DOHH2 (cell line): ENCODE results near the gene ALG1.

Source experiments
- H3F3A ChIP-seq: fragments of 200-600 bp; sonication (generic), shearing (Covaris generic); 2 replicates; pipeline ENCODE4 v1.6.0; 2016; ENCODE audit warnings: antibody characterized with exemption, mild to moderate bottlenecking; ENCODE audit not compliant: control insufficient read depth, insufficient read depth
- H3K27ac ChIP-seq: fragments of 200-600 bp; sonication (generic); 2 replicates; pipeline ENCODE4 v1.5.1; 2014; ENCODE audit warnings: low read depth, mild to moderate bottlenecking, low read length, moderate library complexity
- H3K27me3 ChIP-seq: fragments of 200-600 bp; sonication (generic); 2 replicates; pipeline ENCODE4 v1.6.1; 2014; ENCODE audit warnings: mild to moderate bottlenecking, low read length, mixed read lengths; ENCODE audit not compliant: control insufficient read depth
- H3K36me3 ChIP-seq: fragments of 200-600 bp; sonication (generic); 2 replicates; pipeline ENCODE4 v1.6.1; 2014; ENCODE audit warnings: mild to moderate bottlenecking, low read length, moderate library complexity, mixed read lengths; ENCODE audit not compliant: control insufficient read depth
- H3K4me1 ChIP-seq: fragments of 200-600 bp; sonication (generic); 2 replicates; pipeline ENCODE4 v1.6.1; 2014; ENCODE audit warnings: mild to moderate bottlenecking, low read length, mixed read lengths; ENCODE audit not compliant: control insufficient read depth
- H3K4me2 ChIP-seq: fragments of 200-600 bp; sonication (generic); 2 replicates; pipeline ENCODE4 v1.6.0; 2014; ENCODE audit warnings: mild to moderate bottlenecking, low read length, moderate library complexity
- H3K4me3 ChIP-seq: fragments of 200-600 bp; sonication (generic); 2 replicates; pipeline ENCODE4 v1.5.1; 2014; ENCODE audit warnings: mild to moderate bottlenecking, low read length, mixed read lengths
- H3K79me2 ChIP-seq: fragments of 200-600 bp; sonication (generic); 2 replicates; pipeline ENCODE4 v1.6.1; 2014; ENCODE audit warnings: mild to moderate bottlenecking, low read length, mixed read lengths; ENCODE audit not compliant: control insufficient read depth
- H3K9me2 ChIP-seq: fragments of 200-600 bp; sonication (generic); replicated peaks from 2 replicates; pipeline ENCODE4 v1.6.1; 2014; ENCODE audit warnings: mild to moderate bottlenecking, low read length, mixed read lengths; ENCODE audit not compliant: control insufficient read depth
- H3K9me3 ChIP-seq: fragments of 200-600 bp; sonication (generic); 2 replicates; pipeline ENCODE4 v1.6.1; 2014; ENCODE audit warnings: antibody characterized with exemption, low read length, mixed read lengths; ENCODE audit not compliant: control insufficient read depth, insufficient read depth
- H4K20me1 ChIP-seq: fragments of 200-600 bp; sonication (generic); 2 replicates; pipeline ENCODE4 v1.6.0; 2014; ENCODE audit warnings: low read depth, mild to moderate bottlenecking, antibody characterized with exemption, low read length, moderate library complexity; ENCODE audit not compliant: control insufficient read depth, insufficient read depth
- EZH2phosphoT487 ChIP-seq: fragments of 200-600 bp; sonication (generic); IDR thresholded peaks from 2 replicates; pipeline ENCODE4 v1.6.1; 2017; ENCODE audit warnings: borderline replicate concordance, mild to moderate bottlenecking, antibody characterized with exemption, low read length, moderate library complexity, mixed read lengths
- TF ChIP-seq, protein P1 (sequence below): fragments of 200-600 bp; sonication (generic); IDR thresholded peaks from one replicate; pipeline ENCODE4 v1.5.1; 2014; ENCODE audit warnings: antibody characterized with exemption, mild to moderate bottlenecking, low read depth, low read length; ENCODE audit not compliant: poor library complexity, severe bottlenecking

ALG1 gene

DNA sequence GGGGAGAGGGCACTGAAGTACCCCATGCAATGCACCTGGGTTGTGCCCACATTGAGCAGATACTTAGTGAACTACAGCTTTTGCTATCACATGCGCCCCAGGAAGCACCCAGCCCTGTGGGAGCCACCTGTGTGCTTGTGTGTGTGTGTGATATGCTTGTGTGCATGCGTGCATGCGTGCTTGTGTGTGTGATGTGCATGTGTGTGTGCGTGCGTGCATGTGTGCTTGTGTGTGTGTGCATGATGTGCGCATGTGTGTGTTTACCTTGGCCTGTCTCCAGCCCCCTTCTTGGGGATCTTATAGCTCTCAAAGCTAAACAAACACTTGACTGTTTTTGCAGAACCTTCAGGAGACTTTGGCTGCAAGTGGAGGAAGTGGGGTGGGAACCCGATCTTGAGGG lies 6.7 kb upstream of the ALG1 start:
- H3K27me3 ChIP-seq = peaks cover 11% of the 10 kb centered on the region; the same call in 1 of the 2 replicates
- H3F3A ChIP-seq = no peaks in the 10 kb centered on the region
- TF ChIP-seq, protein P1, sequence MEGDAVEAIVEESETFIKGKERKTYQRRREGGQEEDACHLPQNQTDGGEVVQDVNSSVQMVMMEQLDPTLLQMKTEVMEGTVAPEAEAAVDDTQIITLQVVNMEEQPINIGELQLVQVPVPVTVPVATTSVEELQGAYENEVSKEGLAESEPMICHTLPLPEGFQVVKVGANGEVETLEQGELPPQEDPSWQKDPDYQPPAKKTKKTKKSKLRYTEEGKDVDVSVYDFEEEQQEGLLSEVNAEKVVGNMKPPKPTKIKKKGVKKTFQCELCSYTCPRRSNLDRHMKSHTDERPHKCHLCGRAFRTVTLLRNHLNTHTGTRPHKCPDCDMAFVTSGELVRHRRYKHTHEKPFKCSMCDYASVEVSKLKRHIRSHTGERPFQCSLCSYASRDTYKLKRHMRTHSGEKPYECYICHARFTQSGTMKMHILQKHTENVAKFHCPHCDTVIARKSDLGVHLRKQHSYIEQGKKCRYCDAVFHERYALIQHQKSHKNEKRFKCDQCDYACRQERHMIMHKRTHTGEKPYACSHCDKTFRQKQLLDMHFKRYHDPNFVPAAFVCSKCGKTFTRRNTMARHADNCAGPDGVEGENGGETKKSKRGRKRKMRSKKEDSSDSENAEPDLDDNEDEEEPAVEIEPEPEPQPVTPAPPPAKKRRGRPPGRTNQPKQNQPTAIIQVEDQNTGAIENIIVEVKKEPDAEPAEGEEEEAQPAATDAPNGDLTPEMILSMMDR = no peak
- TF ChIP-seq EZH2phosphoT487 = no peak
- H3K4me3 ChIP-seq = no peak overlapping the region
- H3K9me3 ChIP-seq = no peaks in the 10 kb centered on the region
- no peak overlapping the region for H3K4me2 ChIP-seq
- H3K79me2 ChIP-seq = no peaks in the 10 kb centered on the region
- no peaks in the 10 kb centered on the region for H3K4me1 ChIP-seq
- no peaks in the 10 kb centered on the region for H3K9me2 ChIP-seq
- no peak overlapping the region for H3K27ac ChIP-seq
- H3K36me3 ChIP-seq = no peaks in the 10 kb centered on the region
- H4K20me1 ChIP-seq = no peaks in the 10 kb centered on the region

DNA sequence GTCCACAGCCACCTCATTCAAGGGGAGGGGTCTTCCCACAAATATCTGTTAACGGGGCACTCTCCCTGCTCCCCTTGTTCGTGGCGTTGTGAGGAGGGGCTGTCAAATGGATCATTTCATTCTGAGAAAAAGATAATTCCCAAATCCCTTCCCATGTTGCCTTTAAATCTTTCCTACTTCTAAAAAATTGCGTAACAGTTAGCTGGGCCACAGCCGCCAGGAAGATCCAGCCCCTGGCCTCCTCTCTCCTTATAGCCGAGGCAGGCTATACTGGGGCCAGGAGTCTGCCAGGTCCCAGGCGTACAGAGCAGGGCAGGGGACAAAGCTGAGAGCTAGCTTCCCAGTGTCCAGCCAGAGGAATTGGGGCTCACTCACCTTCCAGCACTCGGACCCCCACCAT lies 6.3 kb upstream of the ALG1 start:
- Histone ChIP-seq H3K27ac (no peak overlapping the region), H3K9me2 (no peaks in the 10 kb centered on the region), H3K4me1 (no peaks in the 10 kb centered on the region), H3K36me3 (no peaks in the 10 kb centered on the region), H3F3A (no peaks in the 10 kb centered on the region), H3K4me3 (no peak overlapping the region), H4K20me1 (no peaks in the 10 kb centered on the region), H3K9me3 (no peaks in the 10 kb centered on the region), H3K4me2 (no peak overlapping the region), H3K79me2 (no peaks in the 10 kb centered on the region), H3K27me3 (peaks cover 11% of the 10 kb centered on the region; the same call in 1 of the 2 replicates)
- TF ChIP-seq, protein P1 = no peak
- no peak for TF ChIP-seq EZH2phosphoT487

DNA sequence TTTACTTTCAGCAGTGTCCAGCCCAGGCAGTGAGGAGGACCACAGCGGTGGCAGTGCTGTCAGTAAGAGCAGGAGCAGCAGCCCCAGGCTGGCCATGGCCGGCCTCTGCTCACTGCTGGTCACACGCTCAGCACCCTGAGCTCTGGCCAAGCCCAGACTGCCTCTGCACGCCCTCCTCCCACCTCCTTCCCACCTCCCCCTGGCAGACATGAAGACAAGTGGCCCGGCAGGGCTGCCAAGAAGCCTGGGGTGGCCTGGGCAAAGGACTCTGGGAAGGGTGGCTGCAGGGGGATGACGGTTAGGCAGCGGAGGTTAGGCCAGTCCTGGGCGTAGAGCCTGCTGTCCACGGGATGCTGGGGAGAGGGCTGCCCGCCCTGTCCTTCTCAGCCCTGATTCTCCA lies 5.8 kb upstream of the ALG1 start, which contains the start of gene C16orf89:
C16orf89 (minus strand) TSS at position 144 of the 400 bp plus-strand sequence; CDS start at position 96, 48 bp downstream.
- Histone ChIP-seq H3K79me2 (no peaks in the 10 kb centered on the region), H3F3A (no peaks in the 10 kb centered on the region), H3K4me3 (no peak within 1 kb of the TSS), H3K4me1 (no peaks in the 10 kb centered on the region), H4K20me1 (no peaks in the 10 kb centered on the region), H3K36me3 (no peaks in the 10 kb centered on the region), H3K27ac (no peak within 1 kb of the TSS), H3K27me3 (peaks cover 11% of the 10 kb centered on the region; the same call in 1 of the 2 replicates), H3K4me2 (no peak within 1 kb of the TSS), H3K9me2 (no peaks in the 10 kb centered on the region), H3K9me3 (no peaks in the 10 kb centered on the region)
- no peak for TF ChIP-seq EZH2phosphoT487
- TF ChIP-seq, protein P1 = no peak
